ENCODE measurements around the gene SH2B3. TPM values are rescaled to one million over a fixed set of nuclear protein-coding genes. Genes with fewer than 3 reads are reported as not detected.

Gene SH2B3
- total and polyA plus RNA-seq, 9 of the 15 experiments (the other 6 are each of a cell fraction or from before 2014, with no cell fraction given) = 10.8 to 75.3 (median 37.4) TPM

DNA sequence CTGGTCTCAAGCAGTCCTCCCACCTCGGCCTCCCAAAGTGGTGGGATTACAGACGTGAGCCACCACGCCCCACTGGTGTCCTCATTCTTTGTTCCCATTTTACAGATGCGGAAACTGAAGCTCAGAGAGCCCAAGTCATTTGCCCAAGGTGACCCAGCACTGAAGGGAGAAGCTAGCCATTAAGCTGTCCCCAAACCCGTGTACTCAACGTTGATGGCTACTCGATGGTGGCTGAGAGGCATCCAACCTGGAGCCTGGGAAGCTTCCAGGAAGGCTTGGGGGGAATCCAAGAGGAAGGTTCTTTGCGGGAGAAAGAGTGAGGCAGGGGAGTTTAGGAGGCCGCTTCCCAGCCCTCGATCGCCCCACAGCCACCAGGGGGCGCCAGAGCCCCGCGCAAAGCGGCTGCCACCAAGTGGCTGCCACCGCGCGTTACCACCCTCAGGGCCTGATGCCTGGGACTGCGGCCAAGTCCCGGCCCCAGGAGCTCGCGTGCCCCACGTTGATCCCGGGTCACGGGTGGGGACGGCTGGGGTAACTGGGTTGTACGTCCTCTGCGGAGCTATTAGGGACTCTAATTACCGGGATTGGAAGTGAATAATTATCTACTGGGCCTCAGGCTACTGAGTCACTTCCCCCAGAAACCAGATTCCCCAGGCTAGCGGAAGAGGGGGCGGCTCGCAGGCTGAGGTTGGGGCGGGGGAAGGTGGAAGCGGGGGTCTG, 8.8 kb upstream of the SH2B3 start (continued):
- TF ChIP-seq ARID2 (IDR thresholded peaks at IDR 0.05) = peak; percentile 84
- TF ChIP-seq, protein P1, sequence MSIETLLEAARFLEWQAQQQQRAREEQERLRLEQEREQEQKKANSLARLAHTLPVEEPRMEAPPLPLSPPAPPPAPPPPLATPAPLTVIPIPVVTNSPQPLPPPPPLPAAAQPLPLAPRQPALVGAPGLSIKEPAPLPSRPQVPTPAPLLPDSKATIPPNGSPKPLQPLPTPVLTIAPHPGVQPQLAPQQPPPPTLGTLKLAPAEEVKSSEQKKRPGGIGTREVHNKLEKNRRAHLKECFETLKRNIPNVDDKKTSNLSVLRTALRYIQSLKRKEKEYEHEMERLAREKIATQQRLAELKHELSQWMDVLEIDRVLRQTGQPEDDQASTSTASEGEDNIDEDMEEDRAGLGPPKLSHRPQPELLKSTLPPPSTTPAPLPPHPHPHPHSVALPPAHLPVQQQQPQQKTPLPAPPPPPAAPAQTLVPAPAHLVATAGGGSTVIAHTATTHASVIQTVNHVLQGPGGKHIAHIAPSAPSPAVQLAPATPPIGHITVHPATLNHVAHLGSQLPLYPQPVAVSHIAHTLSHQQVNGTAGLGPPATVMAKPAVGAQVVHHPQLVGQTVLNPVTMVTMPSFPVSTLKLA (conservative IDR thresholded peaks at IDR 0.05) = peak in 1 of 2 experiments; percentile 58; a peak in 1 of 4 replicates
- TF ChIP-seq GMEB1 (CRISPR knock-in tag; IDR thresholded peaks at IDR 0.05) = no peak
- no peak for TF ChIP-seq CEBPZ (IDR thresholded peaks at IDR 0.05; ENCODE audit: borderline replicate concordance, low read depth, low read length)
